Liver (tissue), 9 donors: ENCODE data around the gene DIS3L2. TPM values are rescaled to one million over a fixed set of nuclear protein-coding genes. Genes with fewer than 3 reads are reported as not detected.

Source experiments
- DNase-seq: peaks from one replicate; pipeline ENCODE4 v3.0.0-alpha.2; 2017; ENCODE audit warnings: low spot score
- H3K27ac ChIP-seq, 2 donors: one replicate each; pipeline ENCODE4 v1.7.0; 2013; ENCODE audit warnings: inconsistent platforms in 2 of 2, low read length in 2 of 2, control low read depth in 1 of 2, low read depth in 1 of 2, mild to moderate bottlenecking in 1 of 2
- H3K27me3 ChIP-seq, 4 donors: one replicate each; pipeline versions ENCODE4 v1.6.1 to v1.7.0; 2013; ENCODE audit warnings: low read length in 3 of 4, inconsistent platforms in 1 of 4, mild to moderate bottlenecking in 1 of 4, moderate library complexity in 1 of 4; ENCODE audit not compliant: control insufficient read depth in 4 of 4, insufficient read depth in 4 of 4
- H3K36me3 ChIP-seq, 4 donors: one replicate each; pipeline versions ENCODE4 v1.6.1 to v1.7.0; 2013; ENCODE audit warnings: low read length in 3 of 4, mild to moderate bottlenecking in 3 of 4, low read depth in 1 of 4, moderate library complexity in 1 of 4; ENCODE audit not compliant: control insufficient read depth in 4 of 4, insufficient read depth in 3 of 4
- H3K4me1 ChIP-seq, 4 donors: one replicate each; pipeline versions ENCODE4 v1.6.1 to v1.7.0; 2013; ENCODE audit warnings: low read length in 3 of 4, mild to moderate bottlenecking in 3 of 4, moderate library complexity in 1 of 4; ENCODE audit not compliant: control insufficient read depth in 4 of 4, insufficient read depth in 4 of 4
- H3K4me3 ChIP-seq, 3 donors: one replicate each; pipeline versions ENCODE4 v1.6.1 to v1.7.0; 2013; ENCODE audit warnings: low read length in 3 of 3, control low read depth in 1 of 3, low read depth in 1 of 3, mild to moderate bottlenecking in 1 of 3
- H3K9ac ChIP-seq, 2 donors: one replicate each; pipeline ENCODE4 v1.7.0; 2013; ENCODE audit warnings: low read length in 2 of 2, mild to moderate bottlenecking in 2 of 2, moderate library complexity in 2 of 2, control low read depth in 1 of 2, low read depth in 1 of 2
- H3K9me3 ChIP-seq, 4 donors: one replicate each; pipeline versions ENCODE4 v1.6.1 to v1.7.0; 2013; ENCODE audit warnings: low read length in 3 of 4; ENCODE audit not compliant: control insufficient read depth in 4 of 4
- FOXA1 ChIP-seq: IDR thresholded peaks from 2 replicates; pipeline ENCODE4 v1.6.1; 2016; ENCODE audit warnings: antibody characterized with exemption
- FOXA2 ChIP-seq: IDR thresholded peaks from 2 replicates; pipeline ENCODE4 v1.6.1; 2016; ENCODE audit warnings: antibody characterized with exemption
- JUND ChIP-seq, 2 donors: IDR thresholded peaks; 2 replicates each; pipeline ENCODE4 v1.6.1; 2016; ENCODE audit warnings: antibody characterized with exemption in 2 of 2
- NR2F2 ChIP-seq: IDR thresholded peaks from 2 replicates; pipeline ENCODE4 v1.6.1; 2016; ENCODE audit warnings: antibody characterized with exemption
- RAD21 ChIP-seq, 2 donors: IDR thresholded peaks; 2 replicates each; pipeline ENCODE4 v1.6.1; 2016; ENCODE audit warnings: antibody characterized with exemption in 2 of 2, mild to moderate bottlenecking in 2 of 2
- RXRA ChIP-seq, 2 donors: IDR thresholded peaks; 2 replicates each; pipeline ENCODE4 v1.6.1; 2017 to 2018; ENCODE audit warnings: antibody characterized with exemption in 2 of 2, mild to moderate bottlenecking in 1 of 2
- SP1 ChIP-seq: IDR thresholded peaks from 2 replicates; pipeline ENCODE4 v1.6.1; 2018; ENCODE audit warnings: antibody characterized with exemption, mild to moderate bottlenecking
- YY1 ChIP-seq: IDR thresholded peaks from 2 replicates; pipeline ENCODE4 v1.6.1; 2016; ENCODE audit warnings: antibody characterized with exemption, mild to moderate bottlenecking
- WGBS: extraction: QIAGEN DNeasy Blood & Tissue Kit; methylation state at CpG from one replicate; pipeline ENCODE4 v1.1.7; 2013; 5-methylcytosine and 5-hydroxymethylcytosine counted together
- polyA plus RNA-seq, 2 donors: library from polyadenylated mRNA; stranded (reverse) in 1 of 2; unstranded in 1 of 2; fragments of 200-250 nt in 1 of 2; fragments of >200 nt in 1 of 2; fragmentation: Nextera tagmentation in 1 of 2; extraction: Ambion mirVana in 1 of 2; gene quantifications; one replicate each; pipeline versions ENCODE4 v1.2.1 to v1.2.3, GENCODE V29; 2013 to 2015
- total RNA-seq, 2 donors: library from RNA; depleted of rRNA; stranded (reverse); fragments of >200 nt; gene quantifications; one replicate each; pipeline ENCODE4 v1.2.3, GENCODE V29; 2014
- TF ChIP-seq, protein P1 (sequence below): IDR thresholded peaks from 2 replicates; pipeline ENCODE4 v1.6.1; 2016; ENCODE audit warnings: antibody characterized with exemption
- TF ChIP-seq, protein P2 (sequence below): IDR thresholded peaks from 2 replicates; pipeline ENCODE4 v1.6.1; 2016; ENCODE audit warnings: antibody characterized with exemption, mild to moderate bottlenecking
- TF ChIP-seq, protein P3 (sequence below): IDR thresholded peaks from 2 replicates; pipeline ENCODE4 v1.6.1; 2016; ENCODE audit warnings: antibody characterized with exemption
- TF ChIP-seq, protein P4 (sequence below): IDR thresholded peaks from 2 replicates; pipeline ENCODE4 v1.6.1; 2016; ENCODE audit warnings: antibody characterized with exemption
- donor health status: healthy.
- donor health status: healthy.
- donor health status: healthy.
- donor health status: healthy.
- donor health status: healthy.

Gene DIS3L2
- total and polyA plus RNA-seq, 4 donors = 5.7 to 21.5 (median 8.8) TPM

DNA sequence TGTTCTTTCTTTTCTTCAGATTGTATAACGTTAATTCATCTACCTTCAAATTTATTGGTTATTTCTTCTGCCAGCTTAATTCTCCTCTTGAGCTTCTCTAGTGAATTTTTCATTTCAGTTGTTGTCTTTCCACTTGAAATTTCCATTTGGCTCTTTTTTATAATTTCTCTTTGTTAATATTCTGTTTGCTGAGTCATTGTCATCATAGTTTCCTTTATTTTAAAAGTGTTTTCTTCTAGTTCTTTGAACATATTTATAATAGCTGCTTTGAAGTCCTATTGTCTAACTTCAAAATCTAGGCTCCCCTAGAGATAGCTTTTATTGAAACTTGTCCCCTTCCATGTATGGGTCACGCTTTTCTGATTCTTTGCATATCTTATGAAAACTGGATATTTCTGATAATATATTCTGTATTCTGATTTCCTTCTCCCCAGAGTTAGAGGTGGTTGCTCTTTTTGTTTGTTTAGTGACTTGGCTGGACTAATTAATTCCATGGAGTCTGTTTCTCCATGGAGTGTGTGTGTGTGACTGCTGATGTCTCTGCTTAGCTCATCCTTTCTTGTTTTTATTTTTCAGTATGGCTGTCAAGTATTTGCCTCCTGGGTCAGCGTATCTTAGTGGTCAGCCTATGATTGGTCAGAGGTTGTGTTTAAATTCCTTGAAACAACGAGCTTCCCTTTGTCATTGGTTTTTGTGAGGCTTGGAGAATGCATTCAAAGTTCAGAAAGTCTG, 47.6 kb downstream of the DIS3L2 start:
- H3K9me3 ChIP-seq = no peaks in the 10 kb centered on the region
- H3K9ac ChIP-seq = no peak overlapping the region
- no peak overlapping the region for H3K27ac ChIP-seq
- no peak for TF ChIP-seq FOXA1
- TF ChIP-seq YY1 = no peak
- no peak for TF ChIP-seq NR2F2
- TF ChIP-seq, protein P1, sequence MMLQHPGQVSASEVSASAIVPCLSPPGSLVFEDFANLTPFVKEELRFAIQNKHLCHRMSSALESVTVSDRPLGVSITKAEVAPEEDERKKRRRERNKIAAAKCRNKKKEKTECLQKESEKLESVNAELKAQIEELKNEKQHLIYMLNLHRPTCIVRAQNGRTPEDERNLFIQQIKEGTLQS = no peak
- DNase-seq = no peak
- no peaks in the 10 kb centered on the region for H3K27me3 ChIP-seq
- H3K4me3 ChIP-seq = no peak overlapping the region
- no peaks in the 10 kb centered on the region for H3K4me1 ChIP-seq
- peaks cover 0 to 2% (median 0%) of the 10 kb centered on the region in 4 donors for H3K36me3 ChIP-seq
- 91% methylated on average over 4 of the region's 4 CpGs for WGBS

DNA sequence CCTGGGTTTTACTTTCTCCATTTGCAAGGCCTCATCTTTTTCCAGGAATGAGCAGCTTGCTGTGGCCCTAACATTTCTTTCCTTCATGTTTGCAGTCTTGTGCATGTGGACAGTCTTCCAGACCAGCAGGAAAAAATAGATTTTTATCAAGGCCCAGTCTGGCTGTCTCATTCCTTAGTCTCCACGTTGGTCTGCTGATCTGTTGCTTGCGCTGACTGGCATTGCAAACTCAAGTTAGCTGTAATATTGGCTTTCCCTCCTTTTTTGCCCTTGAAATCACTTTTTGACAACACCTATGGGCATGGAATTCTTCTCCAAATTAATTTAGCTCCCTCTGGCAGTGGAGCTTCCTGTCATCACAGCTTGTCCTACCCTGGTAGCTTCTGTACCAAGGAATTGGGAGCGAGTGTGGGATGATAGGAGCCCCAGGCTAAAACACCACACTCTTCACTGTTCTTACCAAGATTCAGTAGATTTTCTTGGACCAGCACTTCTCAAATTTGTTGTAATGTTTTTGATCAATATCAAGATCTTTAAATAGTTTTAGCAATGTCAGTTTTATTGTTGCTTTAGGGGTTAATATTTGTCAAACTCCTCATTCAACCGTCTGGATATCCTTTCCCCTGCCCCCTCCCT, 48.2 kb downstream of the DIS3L2 start:
- no peak for DNase-seq
- Histone ChIP-seq H3K9ac (no peak overlapping the region), H3K27me3 (no peaks in the 10 kb centered on the region), H3K9me3 (no peaks in the 10 kb centered on the region), H3K27ac (no peak overlapping the region), H3K4me1 (no peaks in the 10 kb centered on the region), H3K4me3 (no peak overlapping the region), H3K36me3 (peaks cover 0 to 2% (median 1%) of the 10 kb centered on the region in 4 donors)
- 79% methylated on average over 4 of the region's 4 CpGs for WGBS
- TF ChIP-seq RXRA (IDR thresholded peaks at IDR 0.05) (no peak), YY1 (no peak), FOXA2 (no peak), RAD21 (IDR thresholded peaks at IDR 0.05) (no peak)

DNA sequence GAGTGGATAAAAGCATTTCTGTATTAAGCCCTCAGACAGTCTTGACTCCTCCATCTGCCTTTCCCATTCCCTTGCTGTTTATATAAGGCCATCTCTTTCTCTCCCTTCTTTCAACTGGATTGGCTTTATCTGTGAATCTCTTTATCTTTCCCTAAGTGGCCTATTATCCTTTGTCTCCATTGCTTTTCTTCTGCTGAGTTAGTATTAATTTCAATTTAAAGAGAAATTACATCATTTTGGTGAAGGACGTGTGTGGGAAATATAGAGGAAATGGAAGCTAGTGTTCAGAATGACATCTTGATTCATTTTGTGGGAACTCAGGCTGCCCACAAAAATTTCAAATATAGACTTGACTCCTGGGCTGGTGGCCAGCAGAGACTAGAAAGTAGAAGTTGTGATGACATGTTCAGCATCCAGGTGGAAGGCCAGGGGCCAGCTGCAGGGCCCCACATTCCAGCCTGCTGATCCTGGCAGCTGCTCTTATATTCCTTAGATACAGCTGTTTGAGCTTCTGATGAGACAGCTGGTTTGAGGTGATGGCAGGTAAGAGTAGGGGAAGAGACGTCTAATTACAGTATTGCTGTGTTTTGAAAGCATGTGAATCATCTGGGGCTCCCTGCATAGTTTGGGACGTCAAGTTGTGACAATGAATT, 52.3 kb downstream of the DIS3L2 start:
- DNase-seq = no peak
- 84% methylated on average over 3 of the region's 3 CpGs for WGBS
- H3K4me3 ChIP-seq = no peak overlapping the region

More for the DNA sequence above, 52.3 kb downstream of the DIS3L2 start:
- Histone ChIP-seq H3K4me1 (no peaks in the 10 kb centered on the region), H3K36me3 (peaks cover 4 to 17% (median 7%) of the 10 kb centered on the region in 4 donors), H3K27ac (no peak overlapping the region), H3K9ac (no peak overlapping the region), H3K9me3 (no peaks in the 10 kb centered on the region), H3K27me3 (no peaks in the 10 kb centered on the region)
- TF ChIP-seq, protein P2, sequence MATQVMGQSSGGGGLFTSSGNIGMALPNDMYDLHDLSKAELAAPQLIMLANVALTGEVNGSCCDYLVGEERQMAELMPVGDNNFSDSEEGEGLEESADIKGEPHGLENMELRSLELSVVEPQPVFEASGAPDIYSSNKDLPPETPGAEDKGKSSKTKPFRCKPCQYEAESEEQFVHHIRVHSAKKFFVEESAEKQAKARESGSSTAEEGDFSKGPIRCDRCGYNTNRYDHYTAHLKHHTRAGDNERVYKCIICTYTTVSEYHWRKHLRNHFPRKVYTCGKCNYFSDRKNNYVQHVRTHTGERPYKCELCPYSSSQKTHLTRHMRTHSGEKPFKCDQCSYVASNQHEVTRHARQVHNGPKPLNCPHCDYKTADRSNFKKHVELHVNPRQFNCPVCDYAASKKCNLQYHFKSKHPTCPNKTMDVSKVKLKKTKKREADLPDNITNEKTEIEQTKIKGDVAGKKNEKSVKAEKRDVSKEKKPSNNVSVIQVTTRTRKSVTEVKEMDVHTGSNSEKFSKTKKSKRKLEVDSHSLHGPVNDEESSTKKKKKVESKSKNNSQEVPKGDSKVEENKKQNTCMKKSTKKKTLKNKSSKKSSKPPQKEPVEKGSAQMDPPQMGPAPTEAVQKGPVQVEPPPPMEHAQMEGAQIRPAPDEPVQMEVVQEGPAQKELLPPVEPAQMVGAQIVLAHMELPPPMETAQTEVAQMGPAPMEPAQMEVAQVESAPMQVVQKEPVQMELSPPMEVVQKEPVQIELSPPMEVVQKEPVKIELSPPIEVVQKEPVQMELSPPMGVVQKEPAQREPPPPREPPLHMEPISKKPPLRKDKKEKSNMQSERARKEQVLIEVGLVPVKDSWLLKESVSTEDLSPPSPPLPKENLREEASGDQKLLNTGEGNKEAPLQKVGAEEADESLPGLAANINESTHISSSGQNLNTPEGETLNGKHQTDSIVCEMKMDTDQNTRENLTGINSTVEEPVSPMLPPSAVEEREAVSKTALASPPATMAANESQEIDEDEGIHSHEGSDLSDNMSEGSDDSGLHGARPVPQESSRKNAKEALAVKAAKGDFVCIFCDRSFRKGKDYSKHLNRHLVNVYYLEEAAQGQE = no peak
- TF ChIP-seq, protein P3, sequence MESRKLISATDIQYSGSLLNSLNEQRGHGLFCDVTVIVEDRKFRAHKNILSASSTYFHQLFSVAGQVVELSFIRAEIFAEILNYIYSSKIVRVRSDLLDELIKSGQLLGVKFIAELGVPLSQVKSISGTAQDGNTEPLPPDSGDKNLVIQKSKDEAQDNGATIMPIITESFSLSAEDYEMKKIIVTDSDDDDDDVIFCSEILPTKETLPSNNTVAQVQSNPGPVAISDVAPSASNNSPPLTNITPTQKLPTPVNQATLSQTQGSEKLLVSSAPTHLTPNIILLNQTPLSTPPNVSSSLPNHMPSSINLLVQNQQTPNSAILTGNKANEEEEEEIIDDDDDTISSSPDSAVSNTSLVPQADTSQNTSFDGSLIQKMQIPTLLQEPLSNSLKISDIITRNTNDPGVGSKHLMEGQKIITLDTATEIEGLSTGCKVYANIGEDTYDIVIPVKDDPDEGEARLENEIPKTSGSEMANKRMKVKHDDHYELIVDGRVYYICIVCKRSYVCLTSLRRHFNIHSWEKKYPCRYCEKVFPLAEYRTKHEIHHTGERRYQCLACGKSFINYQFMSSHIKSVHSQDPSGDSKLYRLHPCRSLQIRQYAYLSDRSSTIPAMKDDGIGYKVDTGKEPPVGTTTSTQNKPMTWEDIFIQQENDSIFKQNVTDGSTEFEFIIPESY = no peak
- TF ChIP-seq RXRA (IDR thresholded peaks at IDR 0.05) = no peak
- TF ChIP-seq YY1 = no peak
- no peak for TF ChIP-seq FOXA2
- TF ChIP-seq SP1 = no peak
- TF ChIP-seq JUND (IDR thresholded peaks at IDR 0.05) = no peak
- no peak for TF ChIP-seq FOXA1
- TF ChIP-seq, protein P4, sequence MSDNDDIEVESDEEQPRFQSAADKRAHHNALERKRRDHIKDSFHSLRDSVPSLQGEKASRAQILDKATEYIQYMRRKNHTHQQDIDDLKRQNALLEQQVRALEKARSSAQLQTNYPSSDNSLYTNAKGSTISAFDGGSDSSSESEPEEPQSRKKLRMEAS = no peak
